SK-N-SH (cell line): ENCODE results near the gene SLC30A10. TPM values are rescaled to one million over a fixed set of nuclear protein-coding genes. Genes with fewer than 3 reads are reported as not detected.
"Not testable (repeated sequence)": the region's sequence is repeated elsewhere in the genome, so short reads cannot be mapped to it uniquely, and the experiment has no call there.

Experiments used
- CTCF ChIA-PET: fragments of 300-600, 350-600 bp; formaldehyde crosslinking; extraction: SDS; loops from one replicate; lab custom pipeline; 2021; lab: Yijun Ruan, JAX
- POLR2A ChIA-PET: fragments of 350-600 bp; sonication (Branson Sonifier 250); formaldehyde crosslinking; extraction: SDS; loops from one replicate; lab custom pipeline; 2020; ENCODE audit warnings: antibody characterized with exemption, inconsistent platforms; lab: Yijun Ruan, JAX
- DNase-seq: peaks from one replicate; pipeline ENCODE4 v3.0.0; 2012
- H2AFZ ChIP-seq: fragments of 200-600 bp; sonication (generic); 2 replicates; pipeline ENCODE4 v1.8.1; 2016; ENCODE audit warnings: antibody characterized with exemption, mild to moderate bottlenecking, low read depth
- H3F3A ChIP-seq: fragments of 200-600 bp; sonication (generic); replicated peaks from 2 replicates; pipeline ENCODE3; 2016; ENCODE audit warnings: antibody characterized with exemption, mild to moderate bottlenecking; ENCODE audit not compliant: insufficient read depth
- H3K27ac ChIP-seq, 2 experiments: fragments of 200-500 bp in 1 of 2; fragments of 200-600 bp in 1 of 2; sonication (Bioruptor generic) in 1 of 2; sonication (generic), shearing (Covaris generic) in 1 of 2; 2 replicates each; pipeline versions ENCODE4 v1.5.1 to v1.6.1; 2014 to 2016; ENCODE audit warnings: low read depth in 2 of 2, inconsistent platforms in 1 of 2, low read length in 1 of 2, mild to moderate bottlenecking in 1 of 2, mixed read lengths in 1 of 2
- H3K27me3 ChIP-seq: fragments of 200-600 bp; sonication (generic), shearing (Covaris generic); 2 replicates; pipeline ENCODE4 v1.6.1; 2016; ENCODE audit warnings: mixed run types; ENCODE audit not compliant: insufficient read depth
- H3K36me3 ChIP-seq, 2 experiments: fragments of 200-500 bp in 1 of 2; fragments of 200-600 bp in 1 of 2; sonication (Bioruptor generic) in 1 of 2; sonication (generic) in 1 of 2; replicated peaks in 1 of 2; 2 replicates each; pipeline versions ENCODE3 to v1.5.1; 2014 to 2016; ENCODE audit warnings: low read length in 1 of 2, mild to moderate bottlenecking in 1 of 2; ENCODE audit not compliant: insufficient read depth in 2 of 2, control insufficient read depth in 1 of 2
- H3K4me1 ChIP-seq, 2 experiments: fragments of 200-500 bp in 1 of 2; fragments of 200-600 bp in 1 of 2; sonication (Bioruptor generic) in 1 of 2; sonication (generic), shearing (Covaris generic) in 1 of 2; 2 replicates each; pipeline versions ENCODE4 v1.5.1 to v1.6.1; 2014 to 2016; ENCODE audit warnings: low read depth in 1 of 2, low read length in 1 of 2, mixed run types in 1 of 2; ENCODE audit not compliant: insufficient read depth in 2 of 2, control insufficient read depth in 1 of 2
- H3K4me2 ChIP-seq: fragments of 200-600 bp; sonication (generic), shearing (Covaris generic); 2 replicates; pipeline ENCODE4 v1.6.1; 2017; ENCODE audit warnings: mixed run types
- H3K4me3 ChIP-seq, 2 experiments: fragments of 200-500 bp in 1 of 2; fragments of 200-600 bp in 1 of 2; sonication (Bioruptor generic) in 1 of 2; sonication (generic), shearing (Covaris generic) in 1 of 2; 2 replicates each; pipeline versions ENCODE4 v1.5.1 to v1.8.1; 2014 to 2016; ENCODE audit warnings: low read depth in 2 of 2, inconsistent platforms in 1 of 2, low read length in 1 of 2, mild to moderate bottlenecking in 1 of 2, mixed read lengths in 1 of 2, moderate library complexity in 1 of 2
- H3K79me2 ChIP-seq: fragments of 200-600 bp; sonication (generic); 2 replicates; pipeline ENCODE4 v1.8.1; 2017; ENCODE audit warnings: mild to moderate bottlenecking; ENCODE audit not compliant: insufficient read depth
- H3K9ac ChIP-seq: fragments of 200-600 bp; sonication (generic); 2 replicates; pipeline ENCODE4 v1.6.1; 2017; ENCODE audit warnings: mixed run types
- H3K9me2 ChIP-seq: fragments of 200-600 bp; sonication (generic); 2 replicates; pipeline ENCODE4 v1.6.1; 2017; ENCODE audit warnings: mixed run types
- H3K9me3 ChIP-seq: fragments of 200-600 bp; sonication (generic); 2 replicates; pipeline ENCODE4 v1.6.1; 2017; ENCODE audit warnings: mixed run types, mild to moderate bottlenecking, moderate library complexity
- H4K20me1 ChIP-seq: fragments of 200-600 bp; sonication (generic); 2 replicates; pipeline ENCODE4 v1.6.1; 2017; ENCODE audit warnings: mild to moderate bottlenecking, mixed run types; ENCODE audit not compliant: insufficient read depth
- CHD2 ChIP-seq: fragments of 150-350 bp; IDR thresholded peaks from 2 replicates; pipeline ENCODE4 v1.6.1; 2018; ENCODE audit warnings: low read length; ENCODE audit not compliant: partially characterized antibody
- ELF1 ChIP-seq: IDR thresholded peaks from 2 replicates; pipeline ENCODE4 v1.4.0; 2012
- EP300 ChIP-seq, 2 experiments: IDR thresholded peaks; 2 replicates each; pipeline versions ENCODE4 v1.4.0 to v1.6.1; 2012; ENCODE audit warnings: borderline replicate concordance in 1 of 2, low read depth in 1 of 2, low read length in 1 of 2
- FOSL2 ChIP-seq: IDR thresholded peaks from 2 replicates; pipeline ENCODE4 v1.4.0; 2012; ENCODE audit warnings: low read depth, mild to moderate bottlenecking, moderate library complexity, borderline replicate concordance
- FOXJ3 ChIP-seq: sonication (generic); formaldehyde crosslinking; IDR thresholded peaks from 2 replicates; pipeline ENCODE4 v1.5.1; 2020; ENCODE audit warnings: mild to moderate bottlenecking, missing genetic modification reagents
- FOXM1 ChIP-seq: IDR thresholded peaks from 2 replicates; pipeline ENCODE4 v1.4.0; 2012; ENCODE audit warnings: low read depth, mild to moderate bottlenecking
- GABPA ChIP-seq: IDR thresholded peaks from 2 replicates; pipeline ENCODE4 v1.4.0; 2012; ENCODE audit warnings: low read depth, mild to moderate bottlenecking
- JUND ChIP-seq: IDR thresholded peaks from 2 replicates; pipeline ENCODE4 v1.4.0; 2012
- RAD21 ChIP-seq: IDR thresholded peaks from 2 replicates; pipeline ENCODE4 v1.6.1; 2012; ENCODE audit warnings: mild to moderate bottlenecking, low read length
- RCOR1 ChIP-seq: fragments of 150-350 bp; IDR thresholded peaks from 2 replicates; pipeline ENCODE4 v1.6.1; 2017; ENCODE audit warnings: antibody characterized with exemption, low read length
- RFX5 ChIP-seq: IDR thresholded peaks from 2 replicates; pipeline ENCODE4 v1.6.1; 2012; ENCODE audit warnings: mild to moderate bottlenecking, improper control_type of control experiment, low read length
- RXRA ChIP-seq: IDR thresholded peaks from 2 replicates; pipeline ENCODE4 v1.4.0; 2012; ENCODE audit warnings: low read depth, mild to moderate bottlenecking, borderline replicate concordance
- SIN3A ChIP-seq: IDR thresholded peaks from 2 replicates; pipeline ENCODE4 v1.6.1; 2012; ENCODE audit warnings: low read depth, mild to moderate bottlenecking, low read length, moderate library complexity, borderline replicate concordance
- TEAD4 ChIP-seq: IDR thresholded peaks from 2 replicates; pipeline ENCODE4 v1.4.0; 2012; ENCODE audit warnings: mild to moderate bottlenecking, borderline replicate concordance; ENCODE audit not compliant: insufficient read depth
- YY1 ChIP-seq: IDR thresholded peaks from 2 replicates; pipeline ENCODE4 v1.4.0; 2012; ENCODE audit warnings: low read depth, mild to moderate bottlenecking
- WGBS: methylation state at CpG from one replicate; pipeline ENCODE4 v1.1.6; 2017; ENCODE audit warnings: low lambda C conversion rate; 5-methylcytosine and 5-hydroxymethylcytosine counted together
- polyA plus RNA-seq, 3 experiments: library from polyadenylated mRNA; depleted of rRNA; stranded (reverse); fragments of >200 nt; gene quantifications; 2 replicates each; pipeline ENCODE4 v1.2.3, GENCODE V29; 2012
- TF ChIP-seq, protein P1 (sequence below): IDR thresholded peaks from 2 replicates; pipeline ENCODE4 v1.4.0; 2012; ENCODE audit warnings: low read depth, borderline replicate concordance
- TF ChIP-seq, protein P2 (sequence below): fragments of 150-350 bp; IDR thresholded peaks from 2 replicates; pipeline ENCODE4 v1.6.1; 2016; ENCODE audit warnings: mild to moderate bottlenecking, low read depth, low read length

Gene SLC30A10
- polyA plus RNA-seq, 1 of the 3 experiments (the other 2 are of a cell fraction): 0.02 TPM

GRCh38 chr1:219954052-219954451 is 25.7 kb upstream of the SLC30A10 start (continued):
- no peak for TF ChIP-seq FOSL2
- TF ChIP-seq ELF1: no peak
- TF ChIP-seq SIN3A: no peak
- TF ChIP-seq, all 33 proteins: peak for 0

GRCh38 chr1:219952361-219952760 is 24.0 kb upstream of the SLC30A10 start:
- Histone ChIP-seq H3K27me3 (no peaks in the 10 kb centered on the region), H3K4me2 (no peak overlapping the region), H3K9ac (no peak overlapping the region), H3K4me3 (no peak overlapping the region), H3K9me2 (no peaks in the 10 kb centered on the region), H3K79me2 (no peaks in the 10 kb centered on the region)
- no peak for TF ChIP-seq CHD2
- TF ChIP-seq FOXJ3 (CRISPR knock-in tag): no peak
- no peak for TF ChIP-seq RFX5
- TF ChIP-seq JUND: no peak
- TF ChIP-seq TEAD4: no peak
- TF ChIP-seq FOXM1: no peak
- TF ChIP-seq GABPA: no peak
- no peak for TF ChIP-seq ELF1
- TF ChIP-seq YY1: no peak
- TF ChIP-seq RCOR1: no peak
- TF ChIP-seq RXRA: no peak
- TF ChIP-seq, protein P1, sequence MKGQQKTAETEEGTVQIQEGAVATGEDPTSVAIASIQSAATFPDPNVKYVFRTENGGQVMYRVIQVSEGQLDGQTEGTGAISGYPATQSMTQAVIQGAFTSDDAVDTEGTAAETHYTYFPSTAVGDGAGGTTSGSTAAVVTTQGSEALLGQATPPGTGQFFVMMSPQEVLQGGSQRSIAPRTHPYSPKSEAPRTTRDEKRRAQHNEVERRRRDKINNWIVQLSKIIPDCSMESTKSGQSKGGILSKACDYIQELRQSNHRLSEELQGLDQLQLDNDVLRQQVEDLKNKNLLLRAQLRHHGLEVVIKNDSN: no peak
- TF ChIP-seq, protein P2, sequence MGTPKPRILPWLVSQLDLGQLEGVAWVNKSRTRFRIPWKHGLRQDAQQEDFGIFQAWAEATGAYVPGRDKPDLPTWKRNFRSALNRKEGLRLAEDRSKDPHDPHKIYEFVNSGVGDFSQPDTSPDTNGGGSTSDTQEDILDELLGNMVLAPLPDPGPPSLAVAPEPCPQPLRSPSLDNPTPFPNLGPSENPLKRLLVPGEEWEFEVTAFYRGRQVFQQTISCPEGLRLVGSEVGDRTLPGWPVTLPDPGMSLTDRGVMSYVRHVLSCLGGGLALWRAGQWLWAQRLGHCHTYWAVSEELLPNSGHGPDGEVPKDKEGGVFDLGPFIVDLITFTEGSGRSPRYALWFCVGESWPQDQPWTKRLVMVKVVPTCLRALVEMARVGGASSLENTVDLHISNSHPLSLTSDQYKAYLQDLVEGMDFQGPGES: no peak
- no peak for TF ChIP-seq RAD21
- TF ChIP-seq EP300 (IDR thresholded peaks at IDR 0.05; ENCODE audit: borderline replicate concordance in 1 of 2, low read depth in 1 of 2, low read length in 1 of 2): no peak
- TF ChIP-seq FOSL2: no peak
- TF ChIP-seq, all 33 proteins: peak for 0
- H3K27ac ChIP-seq: no peak overlapping the region
- ChIA-PET POLR2A (no interaction called here), CTCF (no interaction called here)
- no peaks in the 10 kb centered on the region for H3K4me1 ChIP-seq
- no peaks in the 10 kb centered on the region for H4K20me1 ChIP-seq
- H3K36me3 ChIP-seq: no peaks in the 10 kb centered on the region
- DNase-seq: no peak
- no peak overlapping the region for H2AFZ ChIP-seq
- no peaks in the 10 kb centered on the region for H3K9me3 ChIP-seq
- no peaks in the 10 kb centered on the region for H3F3A ChIP-seq

GRCh38 chr1:219949227-219949626 is 20.9 kb upstream of the SLC30A10 start:
- H3K79me2 ChIP-seq, DNase-seq, CTCF ChIA-PET, H3K27me3 ChIP-seq, H3K9me3 ChIP-seq, H2AFZ ChIP-seq, H4K20me1 ChIP-seq, H3K36me3 ChIP-seq, H3K4me3 ChIP-seq, POLR2A ChIA-PET, H3K9ac ChIP-seq, H3K4me2 ChIP-seq, H3F3A ChIP-seq, H3K27ac ChIP-seq, H3K9me2 ChIP-seq, H3K4me1 ChIP-seq: not testable (repeated sequence)
- 86% methylated on average over 5 of the region's 5 CpGs for WGBS

- H2AFZ ChIP-seq, H3K4me2 ChIP-seq, POLR2A ChIA-PET, H3K36me3 ChIP-seq, H3F3A ChIP-seq, H4K20me1 ChIP-seq, H3K27ac ChIP-seq, H3K4me3 ChIP-seq, H3K9me2 ChIP-seq, H3K79me2 ChIP-seq, H3K4me1 ChIP-seq, DNase-seq, H3K9me3 ChIP-seq, CTCF ChIA-PET, H3K27me3 ChIP-seq, H3K9ac ChIP-seq: not testable (repeated sequence)
- WGBS: 72% methylated on average over 3 of the region's 3 CpGs
Observed at GRCh38 chr1:219948766-219949165, 20.4 kb upstream of the SLC30A10 start.
